Astrocyte of the cerebellum (primary cell): ENCODE results near the gene PDSS2.

Experiments used
- DNase-seq: peaks from one replicate; pipeline ENCODE4 v3.0.0-alpha.2; 2011; ENCODE audit warnings: low read depth
- H3K4me3 ChIP-seq: 2 replicates; pipeline ENCODE4 v1.5.1; 2011; ENCODE audit warnings: mild to moderate bottlenecking, low read depth, low read length, moderate library complexity
- in situ Hi-C: cut with HindIII; loops from 2 replicates; pipeline ENCODE4 v1.10.0; 2017; ENCODE audit warnings: low sequenced_read_pairs
- TF ChIP-seq, protein P1 (sequence below): IDR thresholded peaks from 2 replicates; pipeline ENCODE4 v1.5.1; 2012; ENCODE audit warnings: low read length, low read depth, moderate library complexity, mild to moderate bottlenecking; ENCODE audit errors: missing control alignments

PDSS2 gene

DNA sequence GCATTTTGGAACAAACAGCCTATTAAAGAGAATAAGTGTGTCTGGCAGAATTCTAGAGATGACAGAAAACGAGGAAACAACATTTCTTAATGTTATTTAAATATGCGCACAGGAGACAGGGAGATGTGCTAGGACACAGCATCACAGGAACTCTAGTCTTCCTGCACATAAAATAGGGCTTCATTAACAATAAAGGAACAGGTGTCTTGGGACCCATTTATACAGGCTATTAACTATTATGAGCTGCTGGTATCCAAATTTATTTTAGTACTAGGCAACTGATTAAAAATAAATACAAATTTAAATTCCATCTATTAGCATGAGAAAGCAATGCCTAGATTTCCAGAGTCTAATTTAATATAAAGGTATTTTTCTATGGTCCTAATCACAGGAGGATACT is 102.3 kb downstream of the PDSS2 start:
- no peak for DNase-seq
- no peak overlapping the region for H3K4me3 ChIP-seq
- TF ChIP-seq, protein P1, sequence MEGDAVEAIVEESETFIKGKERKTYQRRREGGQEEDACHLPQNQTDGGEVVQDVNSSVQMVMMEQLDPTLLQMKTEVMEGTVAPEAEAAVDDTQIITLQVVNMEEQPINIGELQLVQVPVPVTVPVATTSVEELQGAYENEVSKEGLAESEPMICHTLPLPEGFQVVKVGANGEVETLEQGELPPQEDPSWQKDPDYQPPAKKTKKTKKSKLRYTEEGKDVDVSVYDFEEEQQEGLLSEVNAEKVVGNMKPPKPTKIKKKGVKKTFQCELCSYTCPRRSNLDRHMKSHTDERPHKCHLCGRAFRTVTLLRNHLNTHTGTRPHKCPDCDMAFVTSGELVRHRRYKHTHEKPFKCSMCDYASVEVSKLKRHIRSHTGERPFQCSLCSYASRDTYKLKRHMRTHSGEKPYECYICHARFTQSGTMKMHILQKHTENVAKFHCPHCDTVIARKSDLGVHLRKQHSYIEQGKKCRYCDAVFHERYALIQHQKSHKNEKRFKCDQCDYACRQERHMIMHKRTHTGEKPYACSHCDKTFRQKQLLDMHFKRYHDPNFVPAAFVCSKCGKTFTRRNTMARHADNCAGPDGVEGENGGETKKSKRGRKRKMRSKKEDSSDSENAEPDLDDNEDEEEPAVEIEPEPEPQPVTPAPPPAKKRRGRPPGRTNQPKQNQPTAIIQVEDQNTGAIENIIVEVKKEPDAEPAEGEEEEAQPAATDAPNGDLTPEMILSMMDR, result no peak
- in situ Hi-C loops, result no loop called here

DNA sequence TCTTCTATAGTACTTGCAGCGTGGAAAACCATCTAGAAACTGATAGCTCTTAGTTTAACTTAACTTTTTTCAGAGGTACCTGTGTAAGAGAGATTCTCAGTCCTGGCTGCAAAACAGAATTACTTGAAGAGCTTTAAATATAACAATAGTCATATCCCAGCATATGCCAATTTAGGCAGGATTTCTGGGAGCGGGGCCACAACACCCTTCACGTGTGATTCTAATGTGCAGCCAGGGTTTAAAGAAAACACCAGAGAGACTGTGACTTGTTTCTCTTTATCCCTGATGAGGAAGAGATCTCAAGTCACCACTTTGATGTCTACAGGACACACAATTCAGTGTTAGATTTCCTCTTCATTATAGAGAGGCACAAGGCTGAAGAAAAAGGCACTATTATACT is 103.7 kb downstream of the PDSS2 start:
- H3K4me3 ChIP-seq, result no peak overlapping the region
- DNase-seq, result no peak
- in situ Hi-C loops, result no loop called here
- TF ChIP-seq, protein P1, result no peak

DNA sequence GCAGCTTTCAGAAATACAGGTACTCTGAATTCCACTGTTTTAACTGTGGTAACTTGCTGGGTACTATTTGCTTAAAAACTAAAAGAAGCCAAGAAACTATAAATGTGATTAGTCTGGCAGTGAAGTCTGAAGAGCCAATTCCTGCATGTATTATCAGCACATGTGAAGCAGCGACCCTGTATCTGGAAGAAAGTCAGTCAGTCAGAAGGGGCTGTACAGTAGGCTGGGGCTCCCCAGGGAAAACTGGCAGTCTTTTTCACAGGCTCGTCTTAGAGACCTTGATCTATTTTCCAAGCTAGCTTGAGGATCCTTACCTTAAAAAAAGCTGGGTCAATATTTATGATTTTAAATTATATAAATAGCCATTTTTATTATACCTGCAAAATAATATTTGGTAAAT is 104.9 kb downstream of the PDSS2 start:
- in situ Hi-C loops, result no loop called here
- TF ChIP-seq, protein P1, result no peak
- no peak overlapping the region for H3K4me3 ChIP-seq
- no peak for DNase-seq

DNA sequence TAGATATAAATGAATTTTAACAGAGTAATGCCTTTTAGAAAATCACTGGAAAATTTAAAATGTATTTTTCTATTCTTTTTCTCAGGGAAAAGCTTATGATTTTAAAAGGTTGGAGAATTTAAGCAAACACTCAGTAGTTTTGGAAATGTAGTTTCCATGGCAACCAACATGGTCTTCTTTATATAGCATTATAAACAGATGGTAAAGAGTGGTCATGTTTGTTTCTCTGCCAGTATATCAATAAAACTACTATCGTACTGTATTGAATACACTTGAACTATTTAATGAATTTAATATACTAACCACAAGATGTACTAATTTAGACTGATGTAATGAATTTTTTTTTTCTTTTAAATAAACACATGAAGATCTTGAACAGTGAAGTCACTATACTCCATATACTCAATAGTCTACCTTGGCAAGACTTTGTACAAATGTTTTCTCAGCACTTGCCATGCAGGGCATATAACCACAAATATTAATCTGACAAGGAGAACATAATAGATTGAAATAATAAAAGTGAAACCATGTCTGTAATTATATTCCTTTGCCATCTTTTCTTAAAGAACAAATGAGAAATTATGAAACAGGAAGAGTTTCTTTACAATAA is 105.5 kb downstream of the PDSS2 start:
- peak; percentile 5 for DNase-seq
- H3K4me3 ChIP-seq, result no peak overlapping the region
- in situ Hi-C loops, result no loop called here
- TF ChIP-seq, protein P1, result no peak

DNA sequence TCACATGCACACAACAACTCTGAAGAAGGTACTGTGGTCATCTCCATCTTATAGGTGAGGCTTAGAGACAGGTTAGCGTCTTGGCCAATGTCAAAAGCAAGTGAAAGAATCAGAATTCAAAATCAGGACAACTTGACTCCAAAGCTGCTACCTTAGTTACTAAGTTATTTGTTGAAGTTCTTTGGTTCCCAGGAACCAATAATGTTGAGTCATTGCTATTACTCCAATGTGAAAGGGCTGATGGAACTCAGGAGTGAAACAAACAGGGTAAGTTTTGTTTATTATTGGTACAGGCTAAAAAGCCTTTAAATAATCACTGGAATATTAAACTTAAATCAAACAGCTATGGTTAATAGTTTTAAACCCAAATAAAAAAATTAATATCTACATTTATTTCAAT is 111.1 kb downstream of the PDSS2 start:
- no peak for DNase-seq
- TF ChIP-seq, protein P1, result no peak

DNA sequence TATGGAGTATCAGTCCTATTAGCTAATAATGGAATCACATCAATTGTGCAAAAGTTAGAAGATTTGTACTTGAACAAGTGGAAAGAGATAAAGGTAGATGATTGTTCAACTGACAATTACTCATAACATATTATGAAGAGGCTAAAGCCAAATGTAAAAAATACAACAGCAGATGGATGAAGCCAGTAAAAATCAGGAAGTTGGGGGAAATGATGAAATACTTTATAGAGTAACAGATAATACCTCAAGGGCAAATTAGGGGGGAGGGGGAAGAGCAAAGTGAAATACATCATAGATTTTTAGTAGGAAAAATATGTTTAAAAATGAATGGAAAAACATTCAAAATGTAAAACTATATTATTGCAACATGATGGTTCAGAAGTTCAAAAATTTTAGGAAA is 114.0 kb downstream of the PDSS2 start:
- no peak overlapping the region for H3K4me3 ChIP-seq
- in situ Hi-C loops, result no loop called here
- DNase-seq, result no peak
- TF ChIP-seq, protein P1, result no peak

More for the DNA sequence above, 111.1 kb downstream of the PDSS2 start:
- in situ Hi-C loops, result no loop called here
- no peak overlapping the region for H3K4me3 ChIP-seq
